NT2/D1 (cell line): ENCODE results near the gene AMIGO1.

ENCODE experiments used
- DNase-seq: peaks from one replicate; pipeline ENCODE4 v3.0.0-alpha.2; 2011; ENCODE audit warnings: low read depth, low spot score
- H3K27me3 ChIP-seq: 2 replicates; pipeline ENCODE4 v1.6.0; 2011; ENCODE audit warnings: mild to moderate bottlenecking; ENCODE audit not compliant: insufficient read length, insufficient read depth
- H3K36me3 ChIP-seq: 2 replicates; pipeline ENCODE4 v1.6.1; 2011; ENCODE audit warnings: mild to moderate bottlenecking, low read length, mixed read lengths; ENCODE audit not compliant: insufficient read depth, insufficient read length
- H3K4me1 ChIP-seq: 2 replicates; pipeline ENCODE4 v1.5.1; 2011; ENCODE audit not compliant: insufficient read depth, insufficient read length
- H3K4me3 ChIP-seq: 2 replicates; pipeline ENCODE4 v1.5.1; 2011; ENCODE audit warnings: low read depth; ENCODE audit not compliant: insufficient read length
- H3K9ac ChIP-seq: 2 replicates; pipeline ENCODE4 v1.6.0; 2011; ENCODE audit warnings: low read depth; ENCODE audit not compliant: insufficient read length
- H3K9me3 ChIP-seq: 2 replicates; pipeline ENCODE4 v1.5.1; 2011; ENCODE audit warnings: mild to moderate bottlenecking, low read length; ENCODE audit not compliant: insufficient read depth
- SUZ12 ChIP-seq: IDR thresholded peaks from 2 replicates; pipeline ENCODE4 v1.6.1; 2011; ENCODE audit not compliant: insufficient read length, insufficient read depth; ENCODE audit errors: extremely low read depth
- YY1 ChIP-seq: IDR thresholded peaks from 2 replicates; pipeline ENCODE4 v1.6.1; 2011; ENCODE audit not compliant: insufficient read length, insufficient read depth
- ZNF274 ChIP-seq: IDR thresholded peaks from 2 replicates; pipeline ENCODE4 v1.6.1; 2011; ENCODE audit warnings: mild to moderate bottlenecking, low read depth, low read length

Gene AMIGO1

DNA sequence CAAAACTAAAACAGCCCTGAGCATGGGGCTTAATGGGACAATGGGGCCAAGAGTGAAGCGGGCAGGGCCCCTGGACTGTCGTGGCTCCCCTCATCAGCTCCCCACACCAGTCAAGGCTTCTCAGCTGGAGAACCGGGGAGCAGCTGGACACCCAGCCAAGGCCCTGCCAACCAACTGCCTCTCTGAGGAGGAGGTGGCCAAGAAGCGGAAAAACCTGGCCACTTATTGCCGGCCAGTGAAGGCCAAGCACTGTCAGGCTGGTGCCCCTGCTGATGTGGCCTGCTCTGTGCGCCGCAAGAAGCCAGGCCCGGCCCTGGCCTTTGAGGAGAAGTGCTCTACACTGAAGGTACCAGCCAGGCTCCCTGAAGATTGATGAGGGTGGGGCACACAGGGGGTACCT, 18.2 kb downstream of the AMIGO1 start:
- Histone ChIP-seq H3K36me3 (peaks cover 68% of the 10 kb centered on the region), H3K9me3 (no peaks in the 10 kb centered on the region), H3K27me3 (no peaks in the 10 kb centered on the region), H3K9ac (no peak overlapping the region), H3K4me1 (peaks cover 8% of the 10 kb centered on the region), H3K4me3 (no peak overlapping the region)
- no peak for TF ChIP-seq SUZ12
- no peak for TF ChIP-seq ZNF274
- TF ChIP-seq YY1: no peak
- DNase-seq: no peak

DNA sequence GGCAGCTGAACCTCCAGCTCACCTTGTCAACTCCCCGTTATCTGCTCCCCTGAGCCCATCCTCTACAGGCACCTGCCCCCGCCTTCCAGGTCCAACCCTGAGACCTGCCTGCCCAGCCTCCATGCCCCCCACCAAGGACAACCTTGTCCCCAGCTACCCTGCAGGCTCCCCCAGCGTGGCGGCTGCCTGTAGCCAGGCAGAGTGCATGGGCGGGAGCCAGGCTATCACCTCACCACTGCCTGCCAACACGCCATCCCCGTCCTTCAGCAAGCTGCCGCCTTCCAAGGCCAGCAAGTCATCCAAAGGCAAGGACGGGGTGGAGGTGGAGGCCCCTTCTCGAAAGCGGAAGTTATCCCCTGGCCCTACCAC, 18.6 kb downstream of the AMIGO1 start:
- Histone ChIP-seq H3K9me3 (no peaks in the 10 kb centered on the region), H3K9ac (peak overlapping the region; percentile 36), H3K4me3 (no peak overlapping the region), H3K4me1 (peaks cover 8% of the 10 kb centered on the region), H3K27me3 (no peaks in the 10 kb centered on the region), H3K36me3 (peaks cover 68% of the 10 kb centered on the region)
- no peak for DNase-seq
- TF ChIP-seq ZNF274: no peak
- no peak for TF ChIP-seq SUZ12
- TF ChIP-seq YY1: no peak

DNA sequence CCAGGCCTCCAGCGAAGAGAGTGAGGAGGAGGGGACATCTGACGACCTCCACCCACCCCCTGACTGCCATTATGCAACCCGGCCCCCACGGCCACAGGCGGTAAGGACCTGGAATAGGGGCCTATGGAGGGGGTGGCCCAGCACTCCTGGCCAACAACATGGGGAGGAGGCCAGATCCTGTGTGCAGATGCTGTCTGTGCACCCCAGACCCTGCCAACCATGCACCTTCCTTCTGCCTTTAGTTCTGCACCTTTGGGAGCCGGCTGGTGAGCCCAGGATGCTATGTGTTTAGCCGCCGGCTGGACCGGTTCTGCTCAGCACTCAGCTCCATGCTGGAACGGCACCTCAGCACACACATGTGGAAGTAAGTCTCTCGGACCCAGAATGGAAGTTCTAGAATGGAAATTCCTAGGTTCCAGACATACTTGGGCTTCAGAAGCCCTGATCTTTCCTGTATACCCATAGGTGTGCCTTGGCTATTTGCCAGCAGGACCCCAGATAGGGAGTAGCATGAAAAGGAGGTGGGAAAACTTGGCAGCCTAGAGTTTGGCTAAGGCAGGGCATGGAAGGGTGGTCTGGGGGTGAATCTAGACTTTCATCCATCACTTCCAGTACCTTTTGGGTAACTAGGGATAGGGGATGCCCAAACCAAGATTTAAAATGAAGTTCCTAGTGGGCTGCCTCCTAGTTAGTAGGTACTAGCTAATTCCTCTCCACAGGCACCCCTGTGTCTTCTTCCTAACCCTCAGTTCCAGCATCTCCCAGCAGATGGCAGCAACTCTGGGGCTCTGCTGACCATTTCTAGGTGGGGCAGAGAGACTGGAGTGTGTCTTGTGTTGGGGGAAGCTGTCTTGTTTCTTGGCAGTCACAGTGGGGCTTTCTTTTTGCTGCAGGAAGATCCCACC, 19.2 kb downstream of the AMIGO1 start:
- no peaks in the 10 kb centered on the region for H3K9me3 ChIP-seq
- TF ChIP-seq SUZ12 (no peak), YY1 (no peak), ZNF274 (no peak)
- H3K27me3 ChIP-seq: no peaks in the 10 kb centered on the region
- peaks cover 8% of the 10 kb centered on the region for H3K4me1 ChIP-seq
- no peak for DNase-seq
- no peak overlapping the region for H3K4me3 ChIP-seq
- H3K9ac ChIP-seq: peak overlapping the region; percentile 36
- peaks cover 67% of the 10 kb centered on the region for H3K36me3 ChIP-seq

DNA sequence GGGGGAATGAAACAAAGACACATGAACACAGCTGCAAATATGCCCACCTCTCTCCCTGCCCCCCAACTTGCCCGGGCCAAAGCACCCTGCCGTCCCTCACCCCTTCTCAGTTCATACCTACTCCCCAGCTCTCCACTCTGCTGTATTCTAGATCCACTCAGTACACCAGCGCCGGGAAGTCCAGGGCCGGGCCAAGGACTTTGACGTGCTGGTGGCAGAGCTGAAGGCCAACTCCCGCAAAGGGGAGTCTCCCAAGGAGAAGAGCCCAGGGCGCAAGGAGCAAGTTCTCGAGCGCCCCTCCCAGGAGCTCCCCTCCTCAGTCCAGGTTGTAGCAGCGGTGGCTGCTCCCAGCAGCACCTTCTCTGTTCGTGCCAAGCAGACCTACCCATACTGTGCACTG, 20.8 kb downstream of the AMIGO1 start:
- peaks cover 67% of the 10 kb centered on the region for H3K36me3 ChIP-seq
- no peak overlapping the region for H3K9ac ChIP-seq
- H3K4me3 ChIP-seq: no peak overlapping the region
- TF ChIP-seq YY1 (no peak), ZNF274 (no peak), SUZ12 (no peak)
- no peaks in the 10 kb centered on the region for H3K9me3 ChIP-seq
- H3K4me1 ChIP-seq: peaks cover 9% of the 10 kb centered on the region
- DNase-seq: no peak
- H3K27me3 ChIP-seq: no peaks in the 10 kb centered on the region

DNA sequence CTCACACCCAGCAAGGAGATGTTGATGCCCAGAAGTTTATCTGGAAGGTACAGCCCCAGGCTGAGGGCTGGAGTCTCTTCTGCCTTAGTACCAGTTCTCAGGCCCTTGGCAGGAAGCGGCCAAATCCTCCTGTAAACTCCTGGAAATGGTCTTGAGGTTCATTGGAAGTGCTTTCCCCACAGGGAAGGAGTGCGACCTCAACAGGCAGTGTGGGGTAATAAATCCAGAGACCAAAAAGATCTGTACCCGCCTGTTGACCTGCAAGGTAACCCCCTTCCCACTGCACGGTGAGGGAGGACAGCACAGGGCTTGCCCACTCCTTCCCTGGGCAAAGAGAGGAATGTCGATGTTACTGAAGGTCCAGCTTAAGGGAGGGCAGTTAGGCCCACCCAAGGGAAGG, 21.3 kb downstream of the AMIGO1 start:
- Histone ChIP-seq H3K27me3 (no peaks in the 10 kb centered on the region), H3K4me3 (no peak overlapping the region), H3K9ac (no peak overlapping the region), H3K9me3 (no peaks in the 10 kb centered on the region), H3K4me1 (peaks cover 9% of the 10 kb centered on the region), H3K36me3 (peaks cover 67% of the 10 kb centered on the region)
- no peak for DNase-seq
- no peak for TF ChIP-seq SUZ12
- TF ChIP-seq ZNF274: no peak
- TF ChIP-seq YY1: no peak

DNA sequence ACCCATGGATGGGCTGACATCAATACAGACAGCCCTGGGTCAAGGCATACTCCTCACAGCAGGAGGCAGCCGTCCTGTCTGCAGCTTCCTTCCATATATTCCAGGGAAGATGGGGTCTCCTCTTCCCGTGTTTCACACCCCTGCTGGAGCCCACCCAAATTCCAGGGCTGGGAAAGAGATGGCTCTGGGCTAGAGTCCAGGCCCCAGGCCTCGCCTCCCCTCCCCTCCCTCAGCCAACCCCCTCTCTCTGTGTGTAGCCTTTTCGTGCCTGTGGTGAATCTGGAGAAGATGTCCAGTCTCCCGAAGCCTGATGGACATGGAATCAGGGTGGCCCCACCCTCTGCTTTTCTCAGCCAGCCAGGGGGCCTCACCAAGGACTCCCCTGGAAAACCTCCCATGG, 22.3 kb downstream of the AMIGO1 start:
- Histone ChIP-seq H3K4me1 (peaks cover 13% of the 10 kb centered on the region), H3K4me3 (no peak overlapping the region), H3K9ac (no peak overlapping the region), H3K27me3 (peaks cover 3% of the 10 kb centered on the region), H3K36me3 (peaks cover 65% of the 10 kb centered on the region), H3K9me3 (no peaks in the 10 kb centered on the region)
- no peak for DNase-seq
- no peak for TF ChIP-seq ZNF274

DNA sequence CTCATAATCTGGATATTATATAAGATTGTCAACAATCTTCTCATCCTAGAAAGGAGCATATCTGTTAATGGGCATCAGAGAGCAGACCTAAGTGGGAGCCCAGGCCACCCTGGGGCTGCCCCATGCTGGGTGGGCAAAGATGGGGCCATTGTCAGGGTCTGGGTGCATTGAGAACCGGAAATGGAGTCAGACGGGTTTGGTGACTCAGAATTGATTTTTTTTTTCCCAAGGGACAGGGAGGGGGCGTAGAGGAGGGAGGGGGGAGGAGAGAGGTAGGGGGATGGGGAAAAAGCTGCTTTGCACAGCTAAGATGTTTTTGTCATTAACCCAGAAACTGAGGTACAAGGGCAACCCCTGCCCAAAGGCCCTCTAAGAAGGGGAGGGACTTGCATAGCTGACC, 24.5 kb downstream of the AMIGO1 start:
- no peak for TF ChIP-seq SUZ12
- no peak for TF ChIP-seq ZNF274
- no peak for TF ChIP-seq YY1
- peaks cover 13% of the 10 kb centered on the region for H3K4me1 ChIP-seq
- H3K4me3 ChIP-seq: peak overlapping the region; percentile 83
- DNase-seq: no peak
- no peaks in the 10 kb centered on the region for H3K9me3 ChIP-seq
- peaks cover 9% of the 10 kb centered on the region for H3K27me3 ChIP-seq
- H3K9ac ChIP-seq: peak overlapping the region; percentile 93
- peaks cover 44% of the 10 kb centered on the region for H3K36me3 ChIP-seq
